Colon (tissue), 2 donors: ENCODE results near the gene IL4R.

Source experiments
- FAIRE-seq: peaks from 2 replicates; lab custom pipeline; 2012; peaks lifted over from hg19 to GRCh38; lab: Jason Lieb, UNC
- donor health status: control.
- donor health status: control.

IL4R gene

DNA sequence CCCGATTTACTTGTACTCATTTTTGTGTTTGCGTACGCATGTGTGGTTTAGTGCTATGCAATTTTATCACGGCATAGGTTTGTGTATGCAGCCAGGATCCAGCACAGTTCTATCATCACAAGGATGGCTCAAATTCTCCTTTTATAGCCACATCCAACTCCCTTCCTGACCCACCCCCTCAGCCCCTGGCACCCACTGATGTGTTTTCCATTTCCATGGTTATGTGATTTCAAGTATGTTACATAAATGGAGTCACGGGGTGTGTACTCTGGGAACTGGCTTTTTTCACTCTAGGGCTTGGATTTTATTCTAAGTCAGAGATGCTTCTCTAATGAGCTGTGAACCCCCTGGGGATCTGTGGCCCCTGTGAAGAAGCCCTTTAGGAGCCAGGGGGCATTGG lies 16.8 kb downstream of the IL4R start:
- no peak for FAIRE-seq

DNA sequence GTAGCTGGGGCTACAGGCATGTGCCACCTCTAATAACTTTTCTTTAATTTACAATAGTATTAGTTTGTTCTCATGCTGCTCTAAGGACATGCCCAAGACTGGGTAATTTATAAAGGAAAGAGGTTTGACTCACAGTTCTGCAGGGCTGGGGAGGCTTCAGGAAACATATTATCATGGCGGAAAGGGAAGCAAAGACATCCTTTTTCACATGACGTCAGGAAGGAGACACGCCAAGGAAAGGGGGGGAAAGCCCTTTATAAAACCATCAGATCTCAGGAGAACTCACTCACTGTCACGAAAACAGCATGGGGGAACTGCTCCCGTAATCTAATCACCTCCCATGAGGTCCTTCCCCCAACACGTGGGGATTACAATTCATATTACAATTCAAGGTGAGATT lies 18.3 kb downstream of the IL4R start:
- FAIRE-seq: no peak

DNA sequence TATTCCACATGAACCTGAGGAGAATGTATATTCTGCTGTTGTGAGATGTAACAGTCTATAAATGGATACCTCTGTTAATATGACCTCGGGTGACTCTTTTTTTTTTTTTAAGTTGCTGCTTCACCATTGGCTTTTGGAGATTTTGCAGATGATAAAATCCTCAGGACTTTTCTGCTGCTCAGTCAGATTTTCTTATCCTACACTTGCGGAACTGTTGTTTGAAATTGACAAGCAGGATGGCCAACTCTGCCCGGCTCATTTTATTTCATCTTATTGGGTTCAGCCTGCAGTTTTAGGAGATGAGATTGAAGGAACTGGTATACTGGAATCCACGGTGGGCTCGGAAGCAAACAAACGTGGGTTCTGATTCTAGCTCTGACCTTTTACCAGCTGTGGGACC lies 19.3 kb downstream of the IL4R start:
- no peak for FAIRE-seq

GRCh38 chr16:27333549-27333948 lies 19.8 kb downstream of the IL4R start:
- FAIRE-seq: no peak

DNA sequence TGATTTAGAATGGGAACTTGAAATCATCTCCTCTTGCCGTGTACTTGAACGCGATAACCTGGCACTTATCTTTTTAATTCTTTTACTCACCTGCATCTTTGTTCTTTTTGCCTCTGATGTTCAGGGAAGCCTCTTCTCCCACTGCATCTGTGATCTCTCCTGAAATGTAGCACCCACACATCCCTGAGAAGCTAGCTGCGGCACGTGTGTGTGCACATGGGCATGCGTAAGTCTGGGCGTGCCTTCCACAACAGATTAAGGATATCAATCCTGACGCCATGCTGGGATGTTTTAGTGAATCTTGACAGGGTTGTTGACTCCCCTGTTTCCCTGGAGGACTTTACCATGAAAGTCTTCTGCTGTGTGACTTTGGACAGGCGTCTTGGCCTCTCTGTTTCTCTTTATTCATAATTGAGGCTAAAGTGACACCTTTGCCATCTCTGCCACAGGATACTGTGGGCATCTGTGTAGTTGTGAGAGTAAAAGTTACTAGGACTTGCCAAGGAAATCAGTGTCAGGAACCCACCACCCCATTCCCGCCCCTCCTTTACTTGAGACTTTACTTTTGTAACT lies 20.5 kb downstream of the IL4R start:
- no peak for FAIRE-seq

DNA sequence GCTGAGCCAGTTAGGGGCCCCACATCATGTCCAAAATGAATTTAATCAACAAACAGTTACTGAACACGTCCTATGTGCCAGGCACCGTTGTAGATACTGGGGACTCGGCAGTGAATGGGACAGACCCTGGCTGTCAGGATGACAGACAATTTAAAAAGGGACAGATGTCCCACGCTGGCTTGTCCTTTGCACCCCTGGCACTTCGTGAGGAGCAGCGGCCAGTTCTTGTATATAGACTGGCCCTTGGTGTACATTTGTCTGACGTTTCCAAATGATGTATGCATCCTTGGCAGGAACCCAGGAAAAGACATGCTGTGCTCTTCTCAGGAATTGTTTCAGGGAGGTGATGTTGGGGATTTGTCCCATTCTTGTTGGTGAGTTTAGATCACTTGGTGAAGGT lies 21.1 kb downstream of the IL4R start:
- FAIRE-seq: no peak

DNA sequence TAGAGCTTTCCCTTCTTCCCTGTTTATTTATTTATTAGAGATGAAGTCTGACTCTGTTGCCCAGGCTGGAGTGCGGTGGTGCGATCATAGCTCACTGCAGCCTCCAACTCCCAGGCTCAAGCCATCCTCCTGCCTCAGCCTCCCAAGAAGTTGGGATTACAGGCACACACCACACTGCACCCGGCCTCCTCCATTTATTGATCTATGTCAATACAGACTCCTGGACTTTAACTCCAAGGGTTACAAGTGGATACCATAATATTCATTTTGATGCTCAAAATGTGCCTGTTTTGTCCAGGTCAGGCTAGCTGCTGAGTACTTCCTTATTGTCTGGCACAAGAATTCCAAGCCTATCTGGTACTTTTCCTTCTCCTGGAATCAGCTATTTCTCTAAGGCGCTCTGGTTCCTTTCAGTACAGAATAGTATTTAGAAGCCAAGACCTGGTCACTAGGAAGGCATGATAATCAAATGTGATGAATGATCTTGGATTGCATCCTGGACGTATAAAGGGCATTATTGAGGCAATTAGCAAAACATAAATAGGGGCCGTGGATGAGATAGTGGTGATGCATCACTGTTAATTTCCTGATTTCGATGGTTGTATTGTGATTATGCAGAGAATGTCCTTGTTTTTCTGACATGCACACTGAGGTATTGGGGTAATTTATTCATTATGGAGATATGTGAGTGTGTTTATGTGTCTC lies 21.7 kb downstream of the IL4R start:
- FAIRE-seq: no peak

- no peak for FAIRE-seq
Observed at GRCh38 chr16:27337024-27337423, 23.2 kb downstream of the IL4R start.

DNA sequence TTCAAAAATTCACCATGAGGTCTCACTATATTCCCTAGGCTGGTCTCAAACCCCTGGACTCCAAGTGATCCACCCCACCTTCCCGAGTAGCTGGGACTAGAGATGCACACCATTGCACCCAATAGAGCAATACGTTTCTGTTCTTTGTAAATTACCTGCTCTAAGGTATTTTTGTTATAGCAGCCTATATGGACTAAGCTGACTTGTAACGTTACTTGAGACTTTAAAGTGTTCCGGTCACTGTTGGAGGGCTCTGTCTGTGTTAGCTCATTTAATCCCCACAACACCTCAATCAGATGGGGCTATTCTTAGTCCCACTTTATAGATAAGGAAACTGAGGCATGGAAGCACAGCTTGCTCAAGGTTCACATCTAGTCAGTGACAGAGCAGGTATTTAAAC lies 25.4 kb downstream of the IL4R start:
- FAIRE-seq: no peak

- FAIRE-seq: no peak
Observed at GRCh38 chr16:27340654-27341053, 26.9 kb downstream of the IL4R start.

DNA sequence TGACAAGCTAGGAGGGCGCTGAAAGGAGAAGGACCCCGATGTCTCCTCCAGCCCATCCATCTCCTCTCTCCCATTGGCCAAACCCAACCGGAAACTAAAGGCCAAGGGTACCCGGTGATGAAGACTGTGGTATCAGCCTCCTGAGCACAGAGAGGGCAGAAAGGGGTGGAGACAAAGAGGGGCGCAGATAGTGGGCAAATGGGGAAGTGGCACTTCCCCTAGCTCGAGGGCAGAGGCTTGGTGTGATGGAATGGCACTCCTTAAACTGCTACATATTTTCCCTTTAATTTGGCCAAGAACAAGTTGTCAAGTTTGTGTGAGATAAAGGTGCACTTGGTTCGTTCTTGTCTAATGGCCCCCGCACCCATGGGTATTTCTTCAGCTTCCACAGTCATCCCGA lies 27.8 kb downstream of the IL4R start:
- FAIRE-seq: no peak

- FAIRE-seq: no peak
Observed at GRCh38 chr16:27341971-27342370, 28.2 kb downstream of the IL4R start.

GRCh38 chr16:27344721-27345120 lies 30.9 kb downstream of the IL4R start:
- no peak for FAIRE-seq

GRCh38 chr16:27345201-27345600 lies 31.4 kb downstream of the IL4R start:
- FAIRE-seq: no peak

DNA sequence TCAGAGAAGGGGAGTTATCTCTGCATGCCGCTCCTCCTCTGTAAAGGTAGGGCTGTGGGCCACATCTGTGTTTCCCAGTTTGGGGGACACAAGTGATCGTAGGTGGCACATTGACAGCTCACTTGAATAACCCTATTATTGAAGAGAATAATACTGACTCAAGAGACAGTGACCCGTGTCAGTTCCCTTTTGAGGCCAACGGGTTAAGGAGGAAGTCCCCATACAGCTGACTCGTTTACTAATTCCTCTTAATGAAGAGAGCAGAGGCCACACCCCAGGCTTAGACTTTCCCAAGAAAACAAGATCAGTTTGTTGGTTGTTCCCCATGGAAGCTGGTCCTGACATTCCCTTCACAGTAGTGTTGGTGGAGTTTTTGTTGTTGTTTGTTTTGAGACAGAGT lies 33.0 kb downstream of the IL4R start:
- no peak for FAIRE-seq

GRCh38 chr16:27347930-27348685 lies 34.3 kb downstream of the IL4R start:
- no peak for FAIRE-seq

DNA sequence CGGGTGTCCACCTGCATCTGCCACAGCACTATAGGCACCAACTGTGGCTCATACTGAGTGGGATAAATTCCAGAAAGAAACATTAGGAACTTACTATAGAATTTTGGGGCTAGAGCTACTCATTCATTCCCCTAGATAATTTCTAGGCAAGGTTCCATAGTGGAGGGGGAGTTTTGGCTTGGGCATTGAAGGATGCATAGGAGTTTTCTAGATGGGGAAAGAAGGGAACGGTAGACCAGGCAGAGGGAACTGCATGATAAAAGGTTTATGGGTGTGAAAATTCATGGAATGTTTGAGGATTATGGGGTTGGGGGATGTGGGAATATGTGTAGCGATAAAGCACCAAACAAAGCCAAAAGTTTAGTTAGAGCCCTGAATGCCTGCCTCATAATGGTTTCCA lies 35.5 kb downstream of the IL4R start:
- no peak for FAIRE-seq

DNA sequence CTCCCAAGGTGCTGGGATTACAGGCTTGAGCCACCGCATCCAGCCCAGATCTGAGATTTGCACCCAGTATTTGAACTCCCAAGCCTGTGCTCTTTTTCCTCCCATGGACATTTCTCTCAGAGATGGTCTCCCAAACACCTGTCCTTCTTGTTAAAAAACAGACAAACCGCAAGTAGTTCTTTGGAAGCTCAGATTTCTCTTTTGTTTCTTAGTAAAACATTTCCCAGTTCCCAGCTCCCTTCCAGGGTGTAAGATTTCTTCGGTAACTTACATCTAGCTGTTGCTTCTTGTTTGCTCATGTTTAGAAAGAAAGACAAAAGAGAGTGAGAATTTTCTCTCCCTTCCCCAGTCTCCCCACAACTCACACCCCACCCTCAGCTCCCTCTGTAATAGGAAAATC lies 36.2 kb downstream of the IL4R start:
- no peak for FAIRE-seq

GRCh38 chr16:27351989-27352388 lies 38.2 kb downstream of the IL4R start:
- FAIRE-seq: no peak

DNA sequence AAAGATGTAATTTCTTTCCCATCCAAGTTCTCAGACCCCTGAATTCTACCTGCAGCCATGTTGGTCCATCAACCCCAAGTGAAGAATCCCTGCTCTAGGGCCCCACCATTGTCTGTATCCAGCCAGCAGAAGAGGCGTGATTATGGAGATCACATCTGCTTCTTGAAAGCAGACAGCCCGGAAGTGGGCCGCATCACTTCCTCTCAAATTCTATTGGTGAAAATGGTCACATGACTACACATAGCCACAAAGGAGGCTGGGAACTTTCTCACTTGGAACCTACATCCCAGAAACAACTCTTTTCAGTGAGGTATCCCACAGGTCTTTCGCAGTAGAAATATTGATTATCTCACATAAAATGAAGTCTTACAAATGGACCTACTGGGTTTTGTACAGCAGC lies 40.1 kb downstream of the IL4R start:
- FAIRE-seq: no peak

- no peak for FAIRE-seq
Observed at GRCh38 chr16:27355610-27356009, 41.8 kb downstream of the IL4R start.

DNA sequence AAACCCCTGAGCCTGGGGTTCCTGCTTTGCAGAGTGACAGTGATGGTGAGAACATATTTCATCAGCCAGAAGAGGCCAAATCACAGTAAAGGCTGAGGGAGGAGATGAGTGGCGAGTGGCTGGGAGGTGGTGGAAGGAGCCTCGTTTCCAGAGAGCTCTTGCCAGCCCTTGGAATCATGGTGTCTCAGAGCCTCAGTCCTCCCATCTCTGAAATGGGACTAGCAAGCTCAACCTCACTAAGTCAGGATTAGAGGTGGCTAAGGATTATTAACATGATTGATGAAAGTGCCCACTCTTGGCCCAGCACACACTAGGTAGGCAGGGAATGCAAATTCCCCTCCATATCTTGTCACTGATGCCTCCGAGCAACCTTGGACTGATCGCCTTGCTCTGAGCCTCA lies 43.0 kb downstream of the IL4R start:
- no peak for FAIRE-seq

DNA sequence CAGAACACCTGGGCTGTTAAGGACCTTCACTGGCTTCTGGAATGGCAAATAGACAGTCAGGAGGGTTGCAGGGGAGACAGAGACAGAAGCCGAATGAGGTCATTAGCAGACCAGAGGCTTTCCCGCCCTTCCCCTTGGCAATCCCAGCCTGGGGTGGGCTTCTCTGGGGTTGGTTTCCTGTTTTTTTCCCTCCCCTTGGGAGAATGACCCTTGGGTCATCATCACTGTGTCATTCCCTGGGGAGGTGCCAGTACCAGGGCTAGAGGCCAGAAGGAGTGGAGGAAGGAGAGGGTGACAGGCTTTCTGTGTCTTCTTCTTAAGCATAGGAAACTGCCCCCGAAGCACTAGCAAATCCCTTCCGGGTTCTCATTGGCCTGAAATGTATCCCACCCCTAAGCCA lies 45.3 kb downstream of the IL4R start:
- FAIRE-seq: no peak

DNA sequence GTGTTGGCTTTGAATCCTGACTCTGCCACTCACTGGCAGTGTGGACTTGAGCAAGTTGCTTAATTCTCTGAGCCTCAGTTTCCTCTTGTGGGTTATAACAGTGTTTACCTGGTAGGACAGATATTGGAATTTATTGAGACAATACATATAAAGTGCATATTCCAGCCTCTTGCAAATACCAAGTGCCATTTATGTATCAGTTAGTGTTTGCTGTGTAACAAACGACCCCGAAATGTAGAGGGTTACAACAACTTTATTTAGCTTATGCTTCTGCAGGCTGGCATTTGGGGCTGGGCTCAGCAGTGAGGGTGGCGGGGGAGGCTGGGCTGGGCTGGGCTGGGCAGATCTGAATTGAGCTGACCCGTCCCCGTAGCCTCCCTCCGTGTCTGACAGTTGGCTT lies 45.8 kb downstream of the IL4R start:
- FAIRE-seq: no peak
